ENCODE results near the gene PRX.

DNA sequence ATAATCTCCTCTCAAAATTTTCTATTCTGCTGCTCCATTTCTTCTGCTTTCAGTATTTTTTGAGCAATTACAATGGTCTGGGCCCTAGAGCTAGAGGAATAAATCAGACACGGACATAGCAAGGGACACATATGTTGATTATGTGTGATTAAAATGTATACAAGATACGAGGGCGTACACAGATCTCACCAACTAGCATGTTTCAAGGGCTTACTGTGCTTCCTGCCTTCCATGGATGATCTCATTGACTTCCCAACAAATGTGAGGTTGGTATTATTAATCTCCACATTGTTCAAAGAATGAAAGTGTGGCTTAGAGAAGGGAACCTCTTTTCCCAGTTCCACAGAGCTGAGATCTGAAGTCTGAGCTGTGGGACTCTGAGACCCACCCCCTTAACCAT, 55.5 kb downstream of the PRX start:
- TF ChIP-seq, protein P1, sequence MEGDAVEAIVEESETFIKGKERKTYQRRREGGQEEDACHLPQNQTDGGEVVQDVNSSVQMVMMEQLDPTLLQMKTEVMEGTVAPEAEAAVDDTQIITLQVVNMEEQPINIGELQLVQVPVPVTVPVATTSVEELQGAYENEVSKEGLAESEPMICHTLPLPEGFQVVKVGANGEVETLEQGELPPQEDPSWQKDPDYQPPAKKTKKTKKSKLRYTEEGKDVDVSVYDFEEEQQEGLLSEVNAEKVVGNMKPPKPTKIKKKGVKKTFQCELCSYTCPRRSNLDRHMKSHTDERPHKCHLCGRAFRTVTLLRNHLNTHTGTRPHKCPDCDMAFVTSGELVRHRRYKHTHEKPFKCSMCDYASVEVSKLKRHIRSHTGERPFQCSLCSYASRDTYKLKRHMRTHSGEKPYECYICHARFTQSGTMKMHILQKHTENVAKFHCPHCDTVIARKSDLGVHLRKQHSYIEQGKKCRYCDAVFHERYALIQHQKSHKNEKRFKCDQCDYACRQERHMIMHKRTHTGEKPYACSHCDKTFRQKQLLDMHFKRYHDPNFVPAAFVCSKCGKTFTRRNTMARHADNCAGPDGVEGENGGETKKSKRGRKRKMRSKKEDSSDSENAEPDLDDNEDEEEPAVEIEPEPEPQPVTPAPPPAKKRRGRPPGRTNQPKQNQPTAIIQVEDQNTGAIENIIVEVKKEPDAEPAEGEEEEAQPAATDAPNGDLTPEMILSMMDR (conservative IDR thresholded peaks at IDR 0.05; ENCODE audit: low read length): no peak
- no peak for TF ChIP-seq EZH2phosphoT487 (IDR thresholded peaks at IDR 0.05; ENCODE audit: borderline replicate concordance)

All from Loucy (cell line).